Midbrain (tissue), 1 donor: ENCODE results near the gene PIM3.

Experiments
- DNase-seq: peaks from one replicate; lab custom pipeline; 2025; lab: John Stamatoyannopoulos, UW

Gene PIM3

DNA sequence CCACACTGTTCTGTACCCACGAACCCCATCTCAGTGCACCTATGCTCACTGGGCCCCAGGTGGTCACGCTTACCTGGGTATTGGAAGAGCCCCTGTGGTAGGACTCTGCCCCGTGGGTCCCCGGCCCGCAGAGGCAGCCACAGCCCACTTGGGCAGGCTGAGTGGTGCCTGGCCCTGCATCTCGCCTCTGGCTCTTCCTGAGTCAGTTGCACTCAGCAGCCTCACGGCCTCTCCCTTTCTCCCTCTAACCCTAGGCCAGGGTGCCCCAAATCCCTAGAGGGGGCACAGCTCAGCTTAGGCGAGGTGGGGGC lies 32.4 kb upstream of the PIM3 start:
- no peak for DNase-seq

DNA sequence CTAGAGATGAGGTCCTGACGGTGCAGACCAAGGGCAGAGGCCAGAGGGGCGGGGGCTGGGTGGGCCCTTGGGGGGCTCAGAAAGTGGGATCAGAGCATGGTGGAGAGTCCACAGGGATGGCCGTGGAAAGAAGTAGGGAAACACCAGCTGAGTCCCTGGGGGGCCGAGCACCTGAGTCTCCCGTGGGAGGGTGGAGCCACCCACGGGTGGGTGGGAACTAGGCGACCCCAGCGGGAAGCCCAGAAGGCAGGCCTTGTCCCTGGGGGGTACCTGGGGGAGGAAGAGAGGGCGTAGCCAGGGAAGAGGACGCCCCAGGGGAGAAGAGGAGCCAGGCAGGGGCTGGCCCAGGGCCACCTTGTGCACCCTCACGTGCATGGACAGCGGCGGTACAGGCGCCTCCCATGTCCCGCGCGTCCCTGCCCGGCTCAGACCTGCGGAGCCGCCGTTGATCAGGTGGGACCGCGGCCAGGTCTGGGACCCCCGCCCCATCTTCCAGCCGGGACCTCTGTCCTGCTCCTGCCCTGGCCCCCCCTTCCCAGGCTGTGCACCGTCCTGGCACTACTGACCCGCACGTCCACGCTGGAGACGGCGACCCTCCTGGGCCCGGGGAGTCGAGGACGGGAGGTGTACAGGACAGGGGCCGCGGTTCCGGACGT lies 31.9 kb upstream of the PIM3 start:
- no peak for DNase-seq

DNA sequence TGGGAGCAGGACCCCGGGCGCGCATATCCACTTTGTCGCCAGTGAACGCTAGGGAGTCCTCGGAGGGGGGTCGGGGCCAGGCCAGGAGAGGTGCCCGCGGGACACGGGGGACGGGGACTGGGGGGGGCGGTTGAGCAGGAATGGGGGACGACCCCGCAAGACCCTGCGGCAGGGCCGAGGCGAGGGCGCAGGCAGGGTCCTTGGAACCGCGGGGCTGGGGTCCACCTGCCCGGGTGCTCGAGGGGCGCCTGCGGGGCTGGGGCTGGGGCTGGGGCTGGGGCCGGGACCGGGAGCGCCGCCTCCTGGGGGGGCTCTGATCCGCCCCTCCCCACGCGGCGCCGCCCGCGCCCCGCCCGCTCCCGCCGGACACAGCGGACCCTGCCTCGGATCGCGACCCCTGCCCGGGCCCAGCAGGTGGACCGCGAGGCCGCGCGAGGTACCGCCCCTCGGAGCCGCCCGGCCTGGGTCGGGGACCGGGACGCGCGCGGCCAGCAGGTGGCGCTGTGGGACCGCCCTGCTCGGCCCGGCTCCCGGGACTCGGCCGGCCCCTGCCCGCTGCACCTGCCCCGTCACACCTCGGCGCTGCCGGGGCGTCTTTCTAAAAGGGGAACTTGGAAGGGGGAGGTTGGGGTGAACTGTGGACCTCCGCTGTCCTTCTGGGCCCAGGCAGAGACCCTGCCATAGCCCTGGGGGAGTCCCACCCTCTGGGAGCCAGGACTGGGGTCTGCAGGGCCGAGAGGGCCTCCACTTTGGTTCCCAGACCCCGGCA lies 31.2 kb upstream of the PIM3 start:
- DNase-seq, result peak; percentile 37

DNA sequence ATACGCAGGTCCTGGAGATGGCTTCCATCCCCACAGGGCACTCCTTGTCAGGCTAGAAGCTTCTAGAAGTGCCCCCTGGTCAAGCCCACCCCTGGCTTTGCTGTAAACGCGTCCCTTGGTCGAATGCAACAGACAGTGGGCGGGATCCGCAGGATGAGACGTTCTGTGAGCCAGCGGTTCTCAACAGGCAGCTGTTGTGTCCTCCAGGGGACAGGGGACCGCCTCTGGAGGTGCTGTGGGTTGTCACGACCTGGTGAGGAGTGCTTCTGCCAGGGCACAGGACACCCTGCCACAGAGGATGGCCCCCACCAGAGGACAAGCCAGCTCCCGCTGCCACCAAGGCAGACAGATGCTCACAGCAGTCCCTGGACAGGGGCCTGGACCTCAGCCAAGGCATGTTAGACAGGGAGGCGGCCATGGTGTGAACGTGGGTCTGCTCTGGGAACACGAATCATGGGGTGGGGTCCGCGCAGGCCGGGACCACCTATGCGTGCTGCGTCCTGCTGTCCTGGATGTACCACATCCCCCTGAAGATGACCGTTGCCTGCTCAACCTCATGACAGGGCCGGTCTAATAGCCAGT lies 30.5 kb upstream of the PIM3 start:
- DNase-seq, result no peak

DNA sequence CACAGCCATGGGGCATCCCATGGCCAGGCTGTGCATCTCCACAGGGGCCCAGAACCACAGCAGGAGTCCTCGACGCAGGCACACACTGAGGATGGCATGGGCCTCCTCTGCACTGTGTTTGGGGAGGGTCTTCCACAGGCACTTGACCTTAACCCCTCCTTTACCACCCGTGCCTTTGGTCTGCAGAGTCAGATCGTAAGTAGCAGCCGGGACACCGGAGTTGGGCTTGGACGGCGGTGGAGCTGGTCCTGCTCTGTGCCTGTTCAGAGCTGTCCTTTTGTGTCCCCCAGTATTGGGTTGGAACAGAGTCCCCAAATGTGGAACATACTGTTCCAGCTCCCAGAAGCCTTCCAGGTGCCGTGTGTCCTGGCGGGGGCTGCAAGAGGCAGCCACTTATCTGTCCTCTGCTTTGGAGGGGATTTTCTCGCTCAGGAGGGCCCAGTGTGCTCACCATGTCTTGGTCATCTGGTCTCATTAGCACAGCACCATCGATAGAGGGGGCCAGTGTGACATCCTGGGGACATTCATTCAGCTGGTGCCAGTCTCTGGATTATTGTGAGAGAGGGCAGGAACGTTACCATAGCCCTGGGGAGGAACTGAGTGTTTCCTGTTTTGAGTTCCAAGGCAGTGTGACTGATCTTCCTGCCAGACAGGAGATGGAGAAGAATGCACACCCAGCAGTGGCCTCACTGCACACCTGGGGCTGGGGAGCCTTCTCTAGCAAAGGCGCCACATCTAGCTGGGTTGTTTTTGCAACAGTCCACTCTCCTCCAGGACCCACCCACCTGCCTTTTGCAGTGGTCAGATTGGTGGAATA lies 29.8 kb upstream of the PIM3 start:
- DNase-seq, result peak; percentile 77

DNA sequence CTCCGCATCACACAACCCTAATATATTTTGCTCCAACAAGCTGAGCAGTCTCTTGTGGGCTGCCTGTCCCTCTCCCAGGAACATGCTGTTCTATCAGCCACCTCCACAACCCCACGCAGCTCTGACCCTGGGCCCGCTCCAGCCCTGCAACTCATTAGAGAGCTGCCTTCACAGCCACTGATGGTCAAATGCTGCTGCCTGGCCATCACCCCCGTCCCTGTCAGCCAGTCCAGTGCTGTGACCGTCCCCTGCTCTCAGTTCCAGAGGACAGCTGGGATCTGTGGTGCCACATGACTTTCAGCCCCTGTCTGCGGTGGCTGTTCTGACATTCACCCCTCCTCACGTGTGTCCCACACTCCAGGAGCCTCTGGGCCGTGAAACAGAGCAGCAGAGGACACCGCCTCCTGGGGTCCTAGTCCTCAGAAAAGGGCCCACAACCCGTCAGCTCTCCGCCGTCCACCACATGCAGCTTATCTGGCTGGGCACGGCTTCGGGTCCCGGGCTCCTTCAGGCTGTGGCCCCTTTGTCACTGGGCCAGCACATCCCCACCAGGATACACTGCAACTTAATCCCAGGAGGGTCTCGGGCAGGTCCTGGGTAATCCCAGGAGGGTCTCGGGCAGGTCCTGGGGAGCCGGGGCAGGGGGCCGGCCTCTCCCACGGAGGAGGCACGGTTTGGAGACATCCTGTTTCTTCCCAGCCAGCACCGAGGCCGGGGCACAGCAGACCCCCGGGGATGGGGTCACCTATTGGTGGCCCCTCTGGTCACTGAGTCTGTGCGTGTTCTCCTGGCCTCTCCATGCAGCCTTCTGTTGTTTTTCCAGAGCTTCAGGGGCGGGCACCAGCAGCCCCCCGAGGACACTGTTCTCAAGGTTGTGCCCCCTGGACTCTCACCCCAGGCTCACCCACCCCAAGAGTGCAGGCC lies 27.1 kb upstream of the PIM3 start:
- peak; percentile 50 for DNase-seq

DNA sequence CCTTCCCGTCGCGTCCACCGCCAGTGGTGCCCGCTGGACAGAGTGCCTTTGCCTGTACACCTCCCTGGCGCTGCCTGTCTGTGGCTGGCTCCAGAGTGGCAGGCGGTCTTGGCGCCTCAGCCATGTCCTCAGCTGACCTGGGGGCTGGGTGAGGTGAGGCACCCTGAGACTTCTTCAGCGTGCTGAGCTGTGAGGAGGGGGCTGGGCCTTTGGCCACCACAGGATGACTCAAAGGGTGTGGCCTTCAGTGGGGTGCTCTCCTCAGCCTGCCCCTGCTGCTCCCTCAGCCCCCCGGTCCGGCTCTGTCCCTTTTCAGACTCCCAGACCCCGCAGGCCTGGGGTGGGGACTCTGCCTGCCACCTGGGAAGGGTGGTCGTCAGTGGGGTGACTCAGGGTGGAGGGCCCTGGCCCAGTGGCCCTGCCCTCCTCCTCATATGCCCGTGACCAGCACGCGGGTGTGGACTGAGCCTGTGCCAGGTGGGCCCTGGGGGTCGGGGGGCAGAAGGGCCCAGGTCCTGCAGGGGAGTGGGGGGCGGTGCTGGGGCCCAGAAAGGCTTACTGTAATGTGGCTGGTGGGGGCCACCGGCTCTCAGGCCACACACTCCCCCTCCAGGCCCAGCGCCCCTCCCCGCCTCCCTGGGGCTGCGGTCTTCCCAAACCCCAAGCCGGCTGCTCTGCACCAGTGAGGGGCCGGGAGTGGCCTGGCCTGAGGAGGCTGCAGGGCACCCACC lies 26.2 kb upstream of the PIM3 start:
- peak; percentile 33 for DNase-seq

DNA sequence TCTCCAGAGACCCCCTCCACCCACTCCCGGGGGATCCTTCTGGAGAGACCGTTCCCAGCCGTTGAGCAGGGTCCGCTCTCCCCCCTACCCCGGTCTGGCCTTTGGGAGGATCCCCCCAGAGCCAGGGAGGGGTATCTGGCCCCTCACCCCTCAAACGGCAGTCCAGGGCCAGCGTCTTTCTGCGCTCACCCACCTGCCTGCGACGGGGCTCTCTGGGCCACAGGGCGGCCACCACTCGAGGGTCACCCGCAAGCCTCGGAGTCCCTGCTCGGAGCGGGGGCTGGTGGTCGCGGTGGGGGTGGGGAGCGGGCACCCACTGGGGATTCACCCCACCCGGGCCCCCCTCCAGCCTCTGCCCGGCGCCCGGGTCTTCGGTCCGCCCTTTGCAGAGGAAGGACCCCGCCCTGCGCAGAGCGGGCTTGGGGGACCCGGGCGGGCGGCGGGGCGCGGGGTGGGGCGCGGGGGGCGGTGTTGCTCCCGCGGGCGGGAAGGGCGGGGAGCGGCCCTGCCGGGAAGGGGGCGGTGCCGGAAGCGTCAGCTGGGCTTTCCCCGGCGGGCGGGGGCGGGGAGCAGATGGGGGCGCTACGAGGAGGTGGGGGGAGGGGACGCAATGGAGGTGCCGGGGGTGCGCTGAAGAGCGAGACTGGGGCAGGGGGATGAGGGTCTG lies 25.5 kb upstream of the PIM3 start:
- DNase-seq, result peak; percentile 34

DNA sequence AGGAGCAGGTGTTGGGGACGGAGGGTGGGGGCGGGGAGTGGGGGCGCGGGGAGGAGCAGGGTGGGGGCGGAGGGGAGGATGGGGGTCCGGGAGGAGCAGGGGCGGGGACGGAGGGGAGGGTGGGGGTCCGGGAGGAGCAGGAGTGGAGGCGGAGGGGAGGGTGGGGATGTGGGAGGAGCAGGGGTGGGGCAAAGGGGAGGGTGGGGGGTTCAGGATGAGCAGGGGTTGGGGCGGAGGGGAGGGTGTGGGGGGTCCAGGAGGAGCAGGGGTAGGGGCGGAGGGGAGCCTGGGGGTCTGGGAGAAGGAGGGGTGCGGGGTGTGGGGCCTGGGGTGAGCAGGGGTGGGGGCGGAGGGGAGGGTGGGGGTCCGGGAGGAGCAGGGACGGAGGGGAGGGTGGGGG lies 25.0 kb upstream of the PIM3 start:
- DNase-seq, result no peak

DNA sequence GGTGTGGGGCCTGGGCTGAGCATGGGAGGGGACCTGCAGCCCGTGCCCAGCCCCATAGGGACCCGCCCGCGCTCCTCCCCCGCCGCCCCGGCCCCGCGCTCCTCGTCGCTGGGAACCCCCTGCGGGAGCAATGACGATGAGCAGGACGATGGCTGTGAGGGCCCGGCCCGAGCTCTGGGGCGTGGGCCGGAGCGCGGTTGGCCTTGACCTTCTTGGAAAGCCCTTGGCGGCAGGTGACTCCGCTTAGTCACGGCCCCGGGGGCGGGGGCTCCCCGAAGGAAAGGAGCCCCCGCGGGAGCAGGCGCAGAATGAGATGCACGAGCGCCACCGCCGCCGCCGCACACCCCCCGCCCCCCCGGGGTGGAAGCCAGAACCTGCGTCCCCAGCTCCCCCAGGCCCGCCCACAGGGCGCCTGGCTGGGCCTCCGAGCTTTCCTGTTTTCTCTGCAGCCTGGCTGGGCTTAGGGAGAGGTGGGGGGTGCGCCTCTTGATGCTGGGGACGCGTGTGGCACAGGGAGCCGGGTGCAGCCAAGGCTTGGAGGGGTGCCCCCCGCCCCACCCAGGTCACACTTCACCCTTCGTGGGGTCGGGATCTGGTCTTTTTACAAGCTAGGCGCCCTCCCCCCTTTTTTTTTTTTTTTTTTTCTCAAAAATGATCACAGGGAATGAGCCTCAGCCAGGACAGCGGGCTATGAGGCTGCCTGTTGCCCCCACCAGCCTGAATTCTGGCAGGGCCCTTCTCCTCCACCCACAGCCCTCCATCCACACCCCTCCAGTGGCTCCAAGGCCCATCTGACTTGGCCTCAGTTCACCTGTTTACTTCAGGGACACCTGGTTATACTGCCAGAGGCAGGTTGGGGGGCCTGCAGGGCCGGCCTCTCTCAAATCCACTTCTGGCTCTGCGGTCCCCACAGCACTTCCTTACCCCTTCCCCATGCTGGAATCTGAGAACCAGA lies 24.3 kb upstream of the PIM3 start:
- peak; percentile 58 for DNase-seq

DNA sequence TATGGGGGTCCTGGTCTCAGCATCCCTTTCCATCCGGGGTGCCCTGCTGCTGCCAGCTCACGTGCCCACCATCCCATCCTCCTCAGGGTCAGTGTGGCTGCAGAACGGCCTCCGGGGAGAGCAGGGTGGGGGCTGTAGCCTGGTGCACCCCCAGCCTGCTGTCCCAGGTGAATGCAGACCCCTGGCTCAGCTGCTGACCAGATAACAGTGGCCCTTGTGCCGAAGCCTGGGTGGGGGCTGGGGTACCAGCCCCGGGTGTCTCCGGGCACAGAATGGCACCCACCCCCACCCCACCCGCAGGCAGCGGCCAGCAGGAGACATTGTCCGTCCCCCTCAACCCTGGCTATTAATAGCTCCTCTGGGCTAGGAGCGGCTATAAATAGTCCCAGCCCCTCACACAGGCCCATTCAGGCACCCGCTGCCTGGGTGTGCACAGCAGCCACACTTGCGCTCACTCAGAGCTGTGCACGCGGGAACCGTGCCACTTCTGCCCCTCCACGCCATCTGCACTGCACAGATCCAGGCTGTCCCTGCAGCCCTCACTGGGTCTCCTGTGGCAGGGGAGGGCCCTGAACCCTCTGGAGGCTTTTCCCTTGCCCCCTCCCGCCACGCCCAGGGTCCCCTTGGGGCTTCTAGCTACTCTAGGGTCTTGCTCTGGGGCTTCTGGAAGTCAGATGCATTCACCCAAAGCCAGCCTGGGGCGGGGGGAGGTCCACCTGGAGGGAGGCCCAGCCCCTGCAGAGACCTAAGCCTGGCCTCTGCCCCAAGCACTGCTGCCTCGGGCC lies 23.4 kb upstream of the PIM3 start:
- peak; percentile 85 for DNase-seq

DNA sequence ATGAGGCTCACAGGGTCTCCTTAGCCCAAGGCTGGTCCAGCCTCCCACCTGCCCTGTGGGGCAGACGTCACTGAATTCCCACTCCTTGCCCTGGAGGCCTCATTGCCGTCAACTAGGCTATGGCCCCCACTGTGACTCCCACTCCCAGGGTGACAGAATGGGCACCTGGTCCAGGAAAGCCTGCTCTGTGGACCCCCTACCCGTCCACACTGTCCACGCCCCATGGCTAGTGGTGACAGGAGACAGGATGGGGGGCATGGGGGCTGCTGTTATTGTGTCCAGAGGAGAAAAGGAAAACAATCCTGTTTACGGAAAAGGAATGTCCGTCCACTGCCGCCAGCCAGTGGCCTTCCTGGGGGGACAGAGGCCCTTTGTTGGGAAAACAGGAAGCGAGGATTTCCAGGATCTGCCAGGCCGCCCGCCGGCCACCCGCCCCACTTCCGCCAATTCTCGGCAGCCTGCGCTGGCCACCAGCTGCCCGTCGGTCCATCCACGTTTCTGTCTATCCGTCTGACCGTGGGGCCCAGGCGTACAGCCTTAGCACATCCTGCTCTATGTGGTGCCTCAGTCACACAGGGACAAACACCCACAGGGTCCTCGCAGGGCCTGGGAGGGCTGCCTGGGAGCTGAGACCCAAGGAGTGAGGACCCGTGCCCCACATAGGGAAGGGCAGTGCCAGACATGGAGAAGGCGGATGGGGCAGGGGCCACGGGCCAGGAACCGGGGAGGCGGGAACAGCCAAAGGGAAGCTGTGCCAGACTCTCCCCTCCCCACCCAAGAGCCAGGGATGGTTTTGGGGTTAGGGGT lies 22.6 kb upstream of the PIM3 start:
- peak; percentile 70 for DNase-seq

DNA sequence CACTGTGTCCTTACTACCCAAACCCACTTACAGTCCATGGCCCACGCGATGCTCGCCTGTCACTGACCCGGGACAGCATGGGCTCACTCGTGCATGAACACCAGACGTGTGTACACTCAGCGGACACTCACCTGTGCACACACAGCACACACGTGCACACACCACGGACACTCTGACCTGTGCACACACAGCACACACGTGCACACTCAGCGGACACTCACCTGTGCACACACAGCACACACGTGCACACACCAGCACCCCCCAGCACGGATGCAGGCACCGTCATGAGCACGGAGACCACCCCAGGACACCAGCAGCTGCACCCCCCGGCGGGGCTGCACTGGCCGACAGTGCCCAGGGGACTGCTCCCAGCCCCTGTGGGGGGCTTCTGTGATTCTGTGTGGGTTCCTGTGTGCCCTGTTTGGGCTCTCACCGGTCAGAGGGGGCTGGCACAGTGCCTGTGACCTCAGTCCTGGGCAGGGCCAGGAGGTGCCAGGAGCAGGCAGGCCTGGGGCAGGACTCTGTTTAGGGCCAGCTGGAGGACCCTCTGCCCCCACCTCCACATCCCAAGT lies 21.9 kb upstream of the PIM3 start:
- no peak for DNase-seq

DNA sequence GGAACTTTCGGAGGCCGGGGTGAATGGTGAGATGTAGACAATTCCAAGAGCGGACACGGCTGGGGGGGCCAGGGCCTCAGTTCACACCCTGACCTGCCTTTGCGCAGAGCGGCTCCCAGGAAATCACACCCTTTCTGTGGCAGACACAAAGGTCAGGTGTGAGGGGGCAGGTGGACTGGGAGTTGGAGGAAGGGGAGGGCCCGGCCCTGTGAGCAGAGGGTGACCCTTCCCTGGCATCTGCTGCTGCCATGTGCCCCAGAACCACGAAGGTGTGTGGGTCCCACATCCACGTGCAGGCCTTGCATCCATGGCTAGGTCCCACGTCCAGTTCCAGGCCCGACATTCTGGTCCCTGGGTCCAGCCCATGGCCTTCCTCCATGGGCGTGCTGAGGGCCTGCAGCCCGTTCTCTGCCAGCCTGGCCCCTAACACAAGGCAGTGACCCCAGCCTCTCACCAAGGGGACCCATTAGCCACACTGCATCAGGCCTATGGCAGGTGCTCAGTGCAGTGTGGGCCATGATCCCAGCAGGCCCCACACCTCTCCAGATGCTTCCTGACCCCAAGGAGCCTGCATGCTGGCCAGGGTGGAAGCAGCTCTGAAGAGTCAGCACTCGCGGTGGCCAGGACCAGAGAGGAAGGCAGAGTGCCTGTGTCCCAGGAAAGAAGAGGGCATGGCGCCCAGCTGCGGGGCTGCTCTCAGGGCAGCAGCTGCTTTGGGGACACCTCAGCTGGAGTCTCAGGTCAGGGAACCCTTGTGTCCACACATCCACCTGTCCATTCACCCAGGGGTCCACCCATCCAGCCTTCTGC lies 18.9 kb upstream of the PIM3 start:
- DNase-seq, result no peak

DNA sequence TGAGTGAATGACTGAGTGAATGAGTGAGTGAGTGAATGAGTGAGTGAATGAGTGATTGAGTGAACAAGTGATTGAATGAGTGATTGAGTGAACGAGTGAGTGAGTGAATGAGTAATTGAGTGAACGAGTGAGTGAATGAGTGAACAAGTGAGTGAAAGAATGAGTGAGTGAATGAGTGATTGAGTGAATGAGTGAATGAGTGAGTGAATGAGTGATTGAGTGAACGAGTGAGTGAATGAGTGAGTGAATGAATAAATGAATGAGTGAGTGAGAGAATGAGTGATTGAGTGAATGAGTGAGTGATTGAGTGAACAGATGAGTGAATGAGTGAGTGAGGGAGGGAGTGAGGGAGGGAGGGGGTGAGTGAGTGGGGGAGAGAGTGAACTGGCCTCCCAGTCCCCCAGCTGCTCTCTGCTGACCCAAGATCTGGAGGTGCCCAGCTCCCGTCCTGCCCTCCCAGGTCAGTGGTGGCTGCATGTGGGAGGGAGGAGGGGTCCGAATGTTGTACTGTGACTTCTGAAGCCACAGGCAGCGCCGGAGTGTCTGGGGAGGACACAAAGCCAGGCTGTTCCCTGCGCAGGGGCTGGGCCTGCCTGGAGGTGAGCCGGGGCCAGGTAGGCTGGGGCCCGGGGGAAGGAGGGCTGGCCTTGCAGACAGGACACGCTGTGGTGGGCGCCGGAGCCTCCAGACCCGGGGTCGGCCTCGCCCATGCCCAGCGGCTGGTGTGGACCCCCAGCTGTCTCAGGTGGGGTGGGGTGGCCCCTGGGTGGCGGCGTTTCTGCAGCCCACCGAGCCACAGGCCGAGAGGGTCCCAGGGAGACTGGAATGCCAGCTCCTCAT lies 17.8 kb upstream of the PIM3 start:
- DNase-seq, result no peak
